SK-N-SH treated with all-trans-retinoic acid at 6 μM for 48 hours (cell line): ENCODE results near the gene HECTD1.
"Not testable (repeated sequence)": the region's sequence is repeated elsewhere in the genome, so short reads cannot be mapped to it uniquely, and the experiment has no call there.

Source experiments
- ATAC-seq: fragments of 200-7000 bp; cut with Tn5 transposase; 3 replicates; pipeline ENCODE4 v1.9.1; 2020; ENCODE audit warnings: mild to moderate bottlenecking, moderate library complexity
- ARNTL ChIP-seq: fragments of 450-650 bp; formaldehyde crosslinking; IDR thresholded peaks from 2 replicates; pipeline ENCODE4 v1.5.0; 2020; ENCODE audit warnings: low read depth, mild to moderate bottlenecking, moderate library complexity, borderline replicate concordance
- BACH2 ChIP-seq: fragments of 250-450 bp; sonication (Bioruptor Pico); IDR thresholded peaks from 2 replicates; pipeline ENCODE4 v1.9.0; 2021; ENCODE audit warnings: mild to moderate bottlenecking, borderline replicate concordance
- CSDC2 ChIP-seq: fragments of 250-450 bp; sonication (Bioruptor Pico); IDR thresholded peaks from 2 replicates; pipeline ENCODE4 v1.5.0; 2020; ENCODE audit warnings: mild to moderate bottlenecking, moderate library complexity
- GLIS3 ChIP-seq: fragments of 250-450 bp; sonication (Bioruptor Pico); IDR thresholded peaks from 2 replicates; pipeline ENCODE4 v1.5.0; 2020; ENCODE audit warnings: mild to moderate bottlenecking, moderate library complexity
- ISL1 ChIP-seq: fragments of 250-450 bp; sonication (Bioruptor Pico); IDR thresholded peaks from 2 replicates; pipeline ENCODE4 v2.1.2; 2022; ENCODE audit warnings: mild to moderate bottlenecking, moderate library complexity
- OSR1 ChIP-seq: fragments of 250-450 bp; sonication (Bioruptor Pico); IDR thresholded peaks from 2 replicates; pipeline ENCODE4 v1.8.0; 2022; ENCODE audit warnings: moderate library complexity, mild to moderate bottlenecking, inconsistent platforms
- PATZ1 ChIP-seq: fragments of 250-450 bp; sonication (Bioruptor Pico); IDR thresholded peaks from 2 replicates; pipeline ENCODE4 v1.8.0; 2020; ENCODE audit warnings: mild to moderate bottlenecking, moderate library complexity, borderline replicate concordance
- POU6F1 ChIP-seq: fragments of 250-450 bp; sonication (Bioruptor Pico); IDR thresholded peaks from 2 replicates; pipeline ENCODE4 v1.8.0; 2021; ENCODE audit warnings: low read depth, mild to moderate bottlenecking, moderate library complexity, borderline replicate concordance
- PPARA ChIP-seq: fragments of 250-450 bp; sonication (Bioruptor Pico); IDR thresholded peaks from 2 replicates; pipeline ENCODE4 v1.5.0; 2020; ENCODE audit warnings: mild to moderate bottlenecking, borderline replicate concordance
- RARB ChIP-seq: fragments of 250-450 bp; sonication (Bioruptor Pico); IDR thresholded peaks from 2 replicates; pipeline ENCODE4 v1.8.0; 2021; ENCODE audit warnings: mild to moderate bottlenecking, moderate library complexity
- SNAI2 ChIP-seq: fragments of 250-450 bp; sonication (Bioruptor Pico); IDR thresholded peaks from 2 replicates; pipeline ENCODE4 v1.5.0; 2020; ENCODE audit warnings: mild to moderate bottlenecking, moderate library complexity
- TCF4 ChIP-seq: fragments of 250-450 bp; sonication (Bioruptor Pico); IDR thresholded peaks from 2 replicates; pipeline ENCODE4 v1.8.0; 2021; ENCODE audit warnings: mild to moderate bottlenecking, moderate library complexity, borderline replicate concordance
- TSHZ2 ChIP-seq: fragments of 250-450 bp; sonication (Bioruptor Pico); IDR thresholded peaks from 2 replicates; pipeline ENCODE4 v1.5.0; 2020; ENCODE audit warnings: mild to moderate bottlenecking, moderate library complexity
- ZC3H10 ChIP-seq: fragments of 250-450 bp; sonication (Bioruptor Pico); IDR thresholded peaks from 2 replicates; pipeline ENCODE4 v1.5.1; 2021; ENCODE audit warnings: mild to moderate bottlenecking, moderate library complexity
- ZFP3 ChIP-seq: fragments of 250-450 bp; sonication (Bioruptor Pico); IDR thresholded peaks from 2 replicates; pipeline ENCODE4 v1.5.0; 2020; ENCODE audit warnings: mild to moderate bottlenecking, moderate library complexity
- ZFP30 ChIP-seq: fragments of 450-650 bp; formaldehyde crosslinking; IDR thresholded peaks from 2 replicates; pipeline ENCODE4 v1.5.0; 2022; ENCODE audit warnings: mild to moderate bottlenecking, moderate library complexity
- ZNF565 ChIP-seq: fragments of 450-650 bp; formaldehyde crosslinking; conservative IDR thresholded peaks from 2 replicates; pipeline ENCODE4 v1.5.0; 2020; ENCODE audit warnings: low read depth, mild to moderate bottlenecking, moderate library complexity
- ZNF70 ChIP-seq: fragments of 450-650 bp; formaldehyde crosslinking; IDR thresholded peaks from 2 replicates; pipeline ENCODE4 v1.5.0; 2020; ENCODE audit warnings: mild to moderate bottlenecking, moderate library complexity
- ZNF8 ChIP-seq: fragments of 450-650 bp; formaldehyde crosslinking; IDR thresholded peaks from 2 replicates; pipeline ENCODE4 v1.5.0; 2020; ENCODE audit warnings: mild to moderate bottlenecking, moderate library complexity
- TF ChIP-seq, protein P1 (sequence below): fragments of 250-450 bp; sonication (Bioruptor Pico); IDR thresholded peaks from 2 replicates; pipeline ENCODE4 v1.5.1; 2021; ENCODE audit warnings: mild to moderate bottlenecking, moderate library complexity

The HECTD1 gene

DNA sequence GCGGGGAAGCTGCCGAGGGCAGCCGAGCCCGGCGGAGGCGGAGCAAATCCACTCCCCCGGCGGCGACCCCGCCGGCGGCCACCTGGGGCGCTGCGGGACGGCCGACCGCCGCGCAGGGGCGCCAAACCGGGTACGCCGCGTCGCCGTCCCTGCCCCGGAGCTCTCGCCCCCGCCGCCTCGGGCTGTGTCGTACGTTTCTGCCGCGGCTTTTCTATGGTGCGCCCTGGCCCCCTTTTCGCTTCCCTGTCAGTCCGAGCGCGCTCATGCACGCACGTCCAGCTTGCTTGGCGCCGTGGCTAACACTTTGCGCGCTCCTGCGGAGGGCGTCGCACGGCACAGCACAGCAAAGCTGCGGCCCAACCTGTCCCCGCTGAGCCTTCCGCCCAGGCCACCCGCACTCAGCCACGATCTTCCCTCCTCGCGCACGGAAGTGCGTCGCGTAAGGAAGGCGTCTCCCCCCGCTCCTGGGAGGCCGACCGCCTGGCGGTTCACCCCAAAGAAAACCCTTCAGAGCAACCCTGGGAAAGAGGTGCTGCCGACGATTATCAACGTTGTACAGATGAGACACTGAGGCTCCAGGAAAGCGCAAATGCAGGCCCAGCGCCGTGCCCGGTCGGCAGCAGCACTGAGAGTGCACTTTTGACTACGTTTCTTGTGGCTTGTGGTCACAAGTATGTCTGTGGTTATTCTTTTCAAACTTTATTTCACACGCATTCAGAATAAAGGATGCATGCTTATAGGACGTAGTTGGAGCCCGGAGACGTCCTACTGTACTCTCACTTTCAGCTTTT, at the start of gene HECTD1:
Gene HECTD1, minus strand, starts transcription at position 39 of the 791 bp plus-strand sequence. CDS start 1,857 bp downstream, outside the sequence.
- peak; percentile 86 for ATAC-seq
- TF ChIP-seq ZNF70 (CRISPR knock-in tag) (no peak), ZNF8 (CRISPR knock-in tag) (peak; percentile 90), SNAI2 (CRISPR knock-in tag) (no peak), ZFP3 (CRISPR knock-in tag) (0 out of 2 replicates have a peak, but pooled peaks have one; percentile 47), BACH2 (CRISPR knock-in tag) (no peak), TSHZ2 (0 out of 2 replicates have a peak, but pooled peaks have one; percentile 60), ZC3H10 (CRISPR knock-in tag) (peak; percentile 58; the same call in 1 of the 2 replicates)

GRCh38 chr14:31257244-31257553, 49.6 kb upstream of the HECTD1 start:
- TF ChIP-seq CSDC2 (CRISPR knock-in tag) (no peak), OSR1 (CRISPR knock-in tag) (no peak), RARB (CRISPR knock-in tag) (no peak), ARNTL (CRISPR knock-in tag) (no peak), GLIS3 (CRISPR knock-in tag) (no peak), ISL1 (no peak)
- no peak for ATAC-seq

DNA sequence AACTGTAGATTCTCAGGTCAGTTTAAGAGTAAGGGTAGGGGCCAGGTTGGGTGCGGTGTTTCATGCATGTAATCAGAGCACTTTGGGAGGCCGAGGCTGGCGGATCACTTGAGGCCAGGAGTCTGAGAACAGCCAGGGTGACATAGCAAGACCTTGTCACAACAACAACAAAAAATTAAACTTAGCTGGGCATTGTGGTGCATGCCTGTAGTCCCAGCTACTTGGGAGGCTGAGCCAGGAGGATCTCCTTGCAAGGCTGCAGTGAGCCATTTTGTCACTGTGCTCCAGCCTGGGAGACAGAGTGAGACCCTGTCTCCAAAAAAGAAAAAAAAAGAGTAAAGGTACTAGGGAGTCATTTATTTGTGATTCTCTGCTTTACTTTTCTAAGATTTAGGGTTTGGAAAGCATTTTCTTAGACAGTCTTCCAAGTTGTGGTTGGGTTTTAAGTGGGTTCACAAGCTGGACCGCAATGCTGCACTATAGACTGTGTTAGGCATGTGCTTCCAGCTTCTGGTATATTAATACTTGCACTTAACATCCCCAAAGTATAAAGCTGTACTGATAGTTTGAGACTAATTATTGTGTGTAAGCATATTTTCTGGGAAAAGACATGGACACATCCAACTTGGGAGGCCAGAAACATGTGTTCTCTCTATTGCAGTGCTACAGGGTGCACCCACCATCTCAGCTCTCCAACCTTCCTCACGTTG, 49.1 kb upstream of the HECTD1 start:
- no peak for TF ChIP-seq PPARA (CRISPR knock-in tag)
- TF ChIP-seq, protein P1, sequence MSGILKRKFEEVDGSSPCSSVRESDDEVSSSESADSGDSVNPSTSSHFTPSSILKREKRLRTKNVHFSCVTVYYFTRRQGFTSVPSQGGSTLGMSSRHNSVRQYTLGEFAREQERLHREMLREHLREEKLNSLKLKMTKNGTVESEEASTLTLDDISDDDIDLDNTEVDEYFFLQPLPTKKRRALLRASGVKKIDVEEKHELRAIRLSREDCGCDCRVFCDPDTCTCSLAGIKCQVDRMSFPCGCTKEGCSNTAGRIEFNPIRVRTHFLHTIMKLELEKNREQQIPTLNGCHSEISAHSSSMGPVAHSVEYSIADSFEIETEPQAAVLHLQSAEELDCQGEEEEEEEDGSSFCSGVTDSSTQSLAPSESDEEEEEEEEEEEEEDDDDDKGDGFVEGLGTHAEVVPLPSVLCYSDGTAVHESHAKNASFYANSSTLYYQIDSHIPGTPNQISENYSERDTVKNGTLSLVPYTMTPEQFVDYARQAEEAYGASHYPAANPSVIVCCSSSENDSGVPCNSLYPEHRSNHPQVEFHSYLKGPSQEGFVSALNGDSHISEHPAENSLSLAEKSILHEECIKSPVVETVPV = no peak
- TF ChIP-seq POU6F1 (CRISPR knock-in tag) = no peak
- TF ChIP-seq GLIS3 (CRISPR knock-in tag) = no peak
- no peak for TF ChIP-seq ARNTL (CRISPR knock-in tag)
- no peak for TF ChIP-seq TCF4 (CRISPR knock-in tag)
- TF ChIP-seq ZNF8 (CRISPR knock-in tag) = no peak
- TF ChIP-seq PATZ1 (CRISPR knock-in tag) = no peak
- TF ChIP-seq ZFP3 (CRISPR knock-in tag) = no peak
- no peak for TF ChIP-seq ZNF565 (CRISPR knock-in tag)
- no peak for TF ChIP-seq TSHZ2
- TF ChIP-seq ZFP30 = no peak
- ATAC-seq = no peak

GRCh38 chr14:31255918-31256317, 48.3 kb upstream of the HECTD1 start:
- ATAC-seq = not testable (repeated sequence)
